ENCODE results near the gene ADGRB3.
"Not testable (repeated sequence)": the region's sequence is repeated elsewhere in the genome, so short reads cannot be mapped to it uniquely, and the experiment has no call there.

Gene ADGRB3

DNA sequence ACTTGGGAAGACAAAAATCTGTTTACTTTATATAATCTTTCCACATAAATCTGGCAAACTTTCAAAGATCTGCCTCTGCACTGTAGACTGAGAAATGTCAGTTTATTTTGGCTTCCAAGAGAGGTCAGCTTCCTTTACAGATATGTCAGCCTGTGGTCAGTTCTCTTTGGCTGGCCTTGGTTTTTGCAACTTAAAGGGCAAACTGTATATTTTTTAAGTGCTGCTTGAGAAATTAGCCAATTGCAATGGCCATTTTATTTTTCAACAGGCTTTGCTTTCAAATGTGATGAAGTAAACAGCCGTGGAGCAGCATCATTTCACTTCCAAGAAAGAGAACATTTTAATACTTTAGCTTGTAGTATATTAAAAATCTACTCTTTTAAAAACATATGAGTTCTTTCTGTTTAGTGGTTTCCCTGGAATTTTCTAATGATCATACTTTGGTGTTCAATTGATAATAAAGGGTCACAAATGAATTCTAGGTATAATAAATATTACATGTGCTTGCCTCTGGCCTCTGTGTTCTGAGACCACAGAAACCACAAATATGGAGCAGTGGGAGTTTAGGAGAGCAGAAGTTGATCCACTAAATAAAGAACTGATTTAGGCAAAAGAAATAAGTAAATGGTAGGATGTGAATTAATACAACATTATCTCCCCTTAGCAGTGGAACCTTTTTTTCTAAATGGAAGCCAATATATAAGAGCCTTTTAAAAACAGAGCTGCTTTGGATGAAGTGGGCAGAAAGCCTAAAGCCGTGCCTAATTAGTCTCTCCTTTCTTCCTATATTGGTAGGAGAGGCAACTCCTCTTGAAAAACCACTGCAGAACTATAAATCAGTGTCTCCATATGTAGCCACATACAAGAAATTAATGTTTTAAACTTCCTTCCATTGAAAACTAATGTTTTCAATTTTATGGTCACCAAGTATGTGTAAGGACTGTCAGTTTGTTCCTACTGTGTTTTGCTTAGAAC lies 16.2 kb downstream of the ADGRB3 start:
- no peak for FAIRE-seq

DNA sequence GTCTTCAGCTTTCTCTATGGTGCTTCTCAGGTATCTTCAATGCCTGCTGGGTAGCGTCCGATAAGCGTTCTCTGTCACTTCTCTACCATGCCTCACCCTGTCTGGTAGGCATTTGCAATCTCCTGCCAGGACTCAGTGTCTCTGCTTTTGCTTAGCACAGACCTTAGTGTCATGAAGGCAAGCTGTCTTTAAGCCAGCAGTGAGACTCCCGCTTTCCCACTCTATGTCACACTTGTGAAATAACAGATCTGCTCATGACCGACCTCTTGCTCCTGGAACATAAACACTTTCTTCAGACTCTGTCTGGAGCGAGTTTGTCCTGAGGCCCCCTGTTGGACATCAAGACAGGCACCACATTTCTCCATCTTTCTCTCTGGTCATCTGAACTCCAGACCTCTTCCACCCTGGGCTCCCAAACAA lies 17.0 kb downstream of the ADGRB3 start:
- no peak for FAIRE-seq

DNA sequence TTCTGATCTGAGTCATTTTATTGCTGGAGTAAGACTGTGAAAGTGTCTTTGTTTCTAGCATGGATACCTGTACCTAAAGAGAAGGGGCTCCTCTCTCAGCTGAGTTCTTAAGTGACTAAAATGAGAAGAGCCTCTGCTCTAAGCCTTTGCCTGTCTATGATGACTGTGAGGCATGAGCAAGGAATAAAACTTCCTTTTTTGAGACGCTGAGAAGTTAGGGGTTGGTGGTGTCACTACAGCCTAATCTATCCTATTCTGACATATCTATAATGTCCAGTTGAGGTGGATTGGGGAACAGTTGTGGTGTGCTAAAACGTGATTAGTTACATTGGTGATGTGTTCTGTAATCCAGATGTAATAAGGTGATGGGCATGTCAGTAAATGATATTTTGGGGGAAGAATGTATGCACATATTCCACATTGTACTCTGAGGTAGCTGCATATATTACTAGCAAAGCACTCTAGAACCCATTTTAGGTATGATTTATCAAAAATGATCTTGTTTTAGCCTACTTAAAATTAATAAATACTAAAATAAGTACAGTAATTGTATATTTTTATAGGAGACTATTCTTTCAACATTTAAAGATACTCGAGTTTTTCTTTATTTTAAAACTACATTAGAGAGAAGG lies 18.1 kb downstream of the ADGRB3 start:
- FAIRE-seq = no peak

DNA sequence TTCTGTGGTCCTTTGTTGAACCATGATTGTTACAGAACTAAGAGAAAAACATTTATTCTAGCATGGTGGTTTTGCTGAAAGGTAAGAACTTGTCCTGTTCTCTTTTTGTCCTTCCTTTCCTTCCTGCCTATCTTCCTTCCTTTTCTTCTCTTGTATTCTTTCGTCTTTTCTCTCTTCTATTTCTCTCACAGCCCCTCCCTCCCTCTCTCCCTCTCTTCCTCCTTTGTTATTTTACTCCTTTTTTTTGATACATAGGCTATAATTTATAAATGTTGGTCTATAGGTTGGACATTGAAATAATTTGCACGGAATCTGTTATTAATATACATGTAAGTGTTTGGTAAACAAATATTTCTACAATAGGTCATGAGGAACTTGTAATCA lies 18.6 kb downstream of the ADGRB3 start:
- no peak for FAIRE-seq

DNA sequence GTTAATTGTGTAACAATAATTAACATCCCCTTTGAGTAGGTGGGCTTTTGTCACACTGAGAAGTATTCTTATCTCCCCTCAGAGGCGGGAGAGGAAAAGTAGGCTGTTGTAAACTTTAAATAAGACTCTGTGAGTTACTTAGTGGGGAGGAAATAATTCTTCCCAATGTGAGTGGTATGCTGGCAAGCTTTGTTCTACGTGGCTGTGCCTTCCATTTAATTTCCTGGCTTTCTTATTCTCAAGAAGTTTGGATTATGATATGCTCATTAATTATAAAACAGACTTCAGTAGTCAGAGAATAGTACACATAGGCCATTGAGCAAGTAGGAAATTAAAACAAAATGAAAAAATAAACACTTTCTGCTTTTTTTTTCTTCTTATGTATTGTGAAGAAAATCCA lies 19.1 kb downstream of the ADGRB3 start:
- FAIRE-seq = no peak

DNA sequence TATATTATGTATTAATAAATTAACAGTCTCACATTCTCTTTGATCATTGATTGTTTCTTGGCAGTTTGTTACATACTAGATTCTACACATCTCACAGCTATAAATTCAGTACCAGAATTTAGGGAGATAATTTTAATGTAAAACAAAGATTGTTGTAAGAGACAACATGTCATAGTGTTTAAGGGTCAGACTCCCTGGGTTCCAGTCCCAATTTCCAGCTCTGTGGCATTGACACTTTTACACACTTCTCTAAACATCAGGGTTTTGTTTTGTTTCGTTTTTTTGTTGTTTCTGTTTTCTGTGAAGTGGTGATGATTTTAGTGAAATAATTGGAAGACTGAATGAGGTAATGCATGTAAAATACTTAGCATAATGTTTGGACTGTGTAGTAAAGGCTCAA lies 19.9 kb downstream of the ADGRB3 start:
- no peak for FAIRE-seq

DNA sequence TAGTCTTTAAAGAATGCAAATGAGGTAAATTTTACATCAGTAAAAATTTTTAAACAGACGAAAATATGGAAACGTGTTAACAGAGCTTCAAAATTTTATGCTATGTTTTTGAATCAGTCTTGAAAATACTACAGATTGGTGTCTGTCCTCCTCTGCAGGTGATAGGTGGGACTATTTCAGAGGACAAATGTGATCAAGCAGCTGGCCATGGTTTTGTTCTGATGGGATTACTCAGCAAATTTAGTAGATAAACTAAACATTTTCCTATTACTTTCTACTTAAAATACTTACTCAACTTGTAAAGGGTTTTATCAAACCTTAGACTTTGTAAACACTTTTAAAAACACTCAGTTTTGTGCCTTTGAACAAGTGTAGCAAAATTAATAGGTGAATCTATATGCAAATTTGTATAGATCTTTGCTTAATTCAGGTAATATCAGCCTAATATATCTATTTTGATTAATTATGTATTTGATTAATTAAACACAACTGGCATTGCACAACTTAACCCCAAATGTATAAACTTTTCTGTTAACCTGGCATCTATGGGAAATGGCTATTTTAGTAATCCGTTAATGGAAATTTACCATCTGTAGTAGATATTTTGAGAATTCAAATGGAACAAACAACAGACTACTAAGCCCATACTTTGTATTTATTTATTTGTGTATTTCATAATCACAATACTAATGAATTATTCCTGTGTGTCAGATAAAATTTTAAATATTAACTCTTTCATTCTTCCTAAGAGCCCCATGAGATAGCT lies 22.5 kb downstream of the ADGRB3 start:
- FAIRE-seq = no peak

DNA sequence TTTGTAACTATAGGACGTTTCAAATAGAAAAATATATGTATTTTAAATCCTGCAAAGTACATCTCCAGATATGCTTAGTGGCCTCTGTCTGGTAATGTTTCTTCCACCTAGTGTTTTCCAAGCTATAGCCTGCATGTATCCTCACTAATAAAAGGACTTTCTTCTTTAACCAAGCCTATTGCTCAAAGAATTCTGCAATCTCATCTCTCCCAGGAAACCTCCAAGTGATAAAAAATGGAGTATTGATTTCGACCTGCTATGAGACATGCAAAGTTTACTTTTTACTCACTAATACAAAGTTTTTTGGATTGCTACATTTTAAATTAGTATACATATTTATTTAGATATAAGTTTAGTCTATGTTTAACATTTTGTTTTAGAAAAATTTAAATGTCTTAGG lies 23.3 kb downstream of the ADGRB3 start:
- FAIRE-seq = no peak

DNA sequence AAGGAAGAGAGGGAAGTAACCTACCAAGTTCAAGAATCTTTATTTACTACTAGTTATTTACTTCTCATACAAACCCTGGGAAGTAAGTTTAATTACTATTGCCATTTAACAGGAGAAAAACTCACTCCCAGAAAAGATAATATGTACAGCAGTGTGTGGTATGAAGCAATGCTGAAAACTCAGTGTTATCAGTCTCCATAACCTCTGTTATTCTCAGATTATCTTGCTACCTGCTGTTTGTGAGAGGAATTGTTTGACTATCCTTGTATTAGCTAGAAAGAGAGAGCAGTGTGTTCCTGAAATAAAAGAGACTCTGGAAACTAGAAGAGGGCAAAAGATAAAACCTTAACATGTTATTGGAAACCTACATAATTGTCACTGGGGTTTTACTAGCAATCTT lies 38.2 kb downstream of the ADGRB3 start:
- no peak for FAIRE-seq

DNA sequence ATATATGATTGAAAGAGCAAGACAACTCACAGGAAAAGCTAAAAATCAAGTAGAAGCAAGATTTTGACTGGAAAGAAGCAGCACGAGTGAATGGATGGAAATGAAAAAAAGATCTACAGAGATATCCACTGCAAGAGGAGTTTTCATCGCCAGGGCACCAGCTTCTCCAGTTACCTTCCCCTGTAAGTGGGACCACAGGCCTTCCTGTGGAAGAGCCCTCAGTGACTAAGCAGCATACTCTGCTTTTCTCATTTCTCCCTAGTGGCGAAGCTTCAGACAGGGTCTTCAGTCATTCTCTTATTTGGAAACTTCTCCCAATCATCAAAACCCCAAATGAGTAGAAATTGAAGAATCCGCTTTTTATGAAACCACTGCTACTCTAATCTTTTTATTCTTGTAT lies 40.5 kb downstream of the ADGRB3 start:
- no peak for FAIRE-seq

DNA sequence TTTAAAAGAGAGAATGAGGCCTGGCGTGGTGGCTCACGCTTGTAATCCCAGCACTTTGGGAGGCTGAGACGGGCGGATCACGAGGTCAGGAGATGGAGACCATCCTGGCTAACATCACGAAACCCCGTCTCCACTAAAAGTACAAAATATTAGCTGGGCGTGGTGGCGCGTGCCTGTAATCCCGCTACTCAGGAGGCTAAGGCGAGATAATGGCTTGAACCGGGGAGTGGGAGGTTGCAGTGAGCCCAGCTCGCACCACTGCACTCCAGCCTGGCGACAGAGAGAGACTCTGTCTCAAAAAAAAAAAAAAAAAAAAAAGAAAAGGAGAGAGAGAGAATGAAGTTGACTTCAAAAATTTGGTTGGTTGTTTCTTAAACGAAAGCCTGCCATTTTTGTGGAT lies 41.0 kb downstream of the ADGRB3 start:
- FAIRE-seq = not testable (repeated sequence)

DNA sequence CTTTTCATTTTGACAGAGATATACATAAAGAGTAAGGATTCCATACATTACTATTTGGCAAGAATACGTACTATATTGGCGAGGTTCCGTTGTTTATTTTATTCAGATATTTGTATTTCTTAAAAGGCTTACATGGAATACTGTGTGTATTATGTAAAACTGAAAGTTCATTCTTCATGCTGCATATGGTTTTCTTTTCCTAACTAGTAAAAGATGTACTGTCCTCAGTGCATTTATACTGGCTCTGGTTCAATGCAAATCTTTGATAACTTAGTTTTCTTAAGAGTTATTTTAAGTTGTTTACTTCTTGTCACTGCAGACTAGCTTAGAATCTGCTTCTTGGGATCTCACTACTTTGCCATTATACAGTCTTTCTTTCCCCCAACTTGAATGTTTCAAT lies 42.0 kb downstream of the ADGRB3 start:
- no peak for FAIRE-seq

DNA sequence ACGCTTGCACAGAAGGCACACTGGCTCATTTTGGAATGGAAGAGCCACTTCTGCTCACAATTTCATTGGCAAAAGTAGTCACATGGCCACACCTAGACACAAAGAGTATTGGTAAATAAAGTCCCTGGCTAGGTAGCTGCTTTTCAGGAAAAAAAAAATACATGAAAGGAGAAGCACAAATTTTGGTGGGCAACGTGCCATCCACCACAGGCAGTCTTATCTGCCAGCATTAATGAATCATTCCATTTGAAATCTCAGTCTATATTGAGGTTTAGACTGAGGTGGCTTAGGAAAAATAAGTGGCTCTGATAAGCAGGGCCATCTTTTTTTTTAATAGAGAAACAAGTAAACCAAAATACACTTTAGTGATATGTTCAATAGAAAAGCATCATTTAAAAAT lies 44.3 kb downstream of the ADGRB3 start:
- no peak for FAIRE-seq

DNA sequence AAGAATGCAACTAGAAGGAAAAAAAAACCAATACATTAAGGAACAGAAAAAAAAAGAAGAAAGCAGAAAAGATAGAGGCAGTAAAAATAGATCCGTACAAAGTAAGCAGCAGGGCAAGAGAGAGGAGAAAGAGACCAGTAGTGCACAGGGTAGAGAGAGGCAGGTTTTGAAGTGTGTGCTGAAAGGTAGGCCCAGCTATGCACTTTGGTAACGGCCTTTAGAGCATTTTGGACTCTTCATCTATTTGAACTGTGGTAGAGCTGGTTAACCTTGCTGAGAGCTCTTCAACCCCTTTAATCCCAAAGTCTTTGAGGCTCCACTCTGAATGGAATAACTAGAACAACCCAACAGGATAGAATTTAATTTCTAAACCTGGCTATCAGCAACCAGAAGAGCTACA lies 45.2 kb downstream of the ADGRB3 start:
- FAIRE-seq = no peak

DNA sequence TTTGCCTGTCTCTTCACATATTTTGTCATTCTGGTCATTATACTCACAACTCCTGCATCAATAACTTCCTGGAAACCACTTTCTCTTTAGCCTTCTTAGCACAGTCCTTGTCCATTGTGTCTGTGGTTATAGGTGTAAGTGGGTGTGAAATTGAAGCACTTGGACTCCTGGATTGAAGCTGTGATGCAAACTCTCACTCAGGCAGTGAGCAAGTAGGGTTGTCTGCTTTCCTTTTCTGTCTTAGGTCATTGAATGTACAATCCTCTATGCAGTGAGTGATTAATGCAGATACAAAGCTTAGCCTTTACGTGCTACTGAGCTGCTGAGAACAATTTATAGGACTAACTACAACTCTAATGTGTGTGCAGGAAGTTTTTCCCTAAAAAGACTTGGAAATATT lies 54.8 kb downstream of the ADGRB3 start:
- FAIRE-seq = no peak

DNA sequence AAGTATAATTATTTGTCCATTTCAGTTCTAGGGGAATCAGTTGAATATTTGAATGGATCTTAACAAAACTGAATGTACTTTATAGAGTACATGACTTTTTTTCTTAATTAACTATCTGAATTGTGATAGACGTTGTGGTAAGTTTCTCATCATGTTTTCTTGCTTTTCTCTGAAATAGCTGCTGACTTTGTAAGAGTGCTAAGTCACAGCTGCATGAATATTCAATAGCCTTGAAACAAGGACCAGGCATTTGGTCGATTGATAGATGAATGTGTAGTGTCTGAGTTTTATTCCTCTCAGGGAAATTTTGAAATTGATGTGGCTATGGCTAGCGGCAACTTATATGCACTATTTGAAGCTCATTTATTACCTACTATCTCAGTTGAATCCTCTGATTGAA lies 56.0 kb downstream of the ADGRB3 start:
- no peak for FAIRE-seq

DNA sequence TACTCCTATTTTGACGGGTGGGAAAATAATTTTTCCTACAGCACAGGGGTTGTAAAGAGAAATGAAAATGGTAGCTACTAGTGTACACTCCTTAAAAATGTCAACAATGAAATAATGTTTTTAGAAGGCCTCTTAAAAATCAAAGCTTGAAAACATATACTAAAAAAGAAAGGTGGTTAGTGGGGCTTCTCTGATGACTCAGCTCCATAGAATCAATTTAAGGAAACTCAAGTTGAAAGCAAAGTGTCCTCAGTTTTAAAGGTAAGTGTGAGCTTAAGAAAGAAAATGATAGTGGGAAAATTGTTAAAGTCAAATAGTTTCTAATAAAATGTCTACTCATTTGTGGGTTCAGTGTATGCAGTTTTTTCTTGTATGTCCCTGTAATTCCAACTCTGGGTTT lies 58.2 kb downstream of the ADGRB3 start:
- FAIRE-seq = no peak

DNA sequence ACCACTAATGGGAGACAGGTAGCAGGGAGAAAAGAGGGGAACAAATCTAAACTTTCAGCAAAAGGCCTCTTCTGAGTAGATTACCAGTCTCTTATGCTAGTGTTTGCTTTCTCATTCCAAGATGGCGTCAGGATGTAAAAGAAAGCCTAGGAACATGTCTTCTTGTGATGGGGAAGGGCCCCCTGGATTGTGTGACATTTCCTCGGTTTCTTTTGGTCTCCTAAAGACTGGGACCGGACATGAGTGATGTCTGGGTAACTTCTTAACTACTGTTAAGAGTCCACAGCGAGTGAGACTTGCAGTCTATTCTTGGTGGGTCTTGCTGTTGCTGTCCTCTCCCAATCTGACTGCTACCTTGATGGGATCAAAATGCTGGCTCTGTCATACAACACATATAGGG lies 60.3 kb downstream of the ADGRB3 start:
- FAIRE-seq = no peak

DNA sequence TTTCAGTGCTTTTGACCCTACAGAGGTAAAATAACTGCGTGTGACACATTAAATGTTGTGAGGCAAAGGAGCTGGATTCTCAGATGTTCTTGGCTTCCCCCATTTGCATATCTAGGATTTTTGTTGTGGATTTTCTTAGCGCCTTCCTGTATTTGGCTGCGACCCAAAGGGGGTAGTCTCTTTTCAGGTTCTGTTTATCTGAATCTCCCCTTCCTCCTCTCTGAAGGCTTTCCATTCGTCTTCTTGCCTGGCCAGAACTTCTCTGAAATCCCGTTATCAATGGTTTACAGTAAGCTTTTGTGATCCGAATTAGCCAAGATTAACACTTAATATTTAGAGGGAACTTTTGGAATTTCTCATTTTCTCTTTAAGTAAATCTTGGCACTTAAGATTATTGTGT lies 60.8 kb downstream of the ADGRB3 start:
- no peak for FAIRE-seq

DNA sequence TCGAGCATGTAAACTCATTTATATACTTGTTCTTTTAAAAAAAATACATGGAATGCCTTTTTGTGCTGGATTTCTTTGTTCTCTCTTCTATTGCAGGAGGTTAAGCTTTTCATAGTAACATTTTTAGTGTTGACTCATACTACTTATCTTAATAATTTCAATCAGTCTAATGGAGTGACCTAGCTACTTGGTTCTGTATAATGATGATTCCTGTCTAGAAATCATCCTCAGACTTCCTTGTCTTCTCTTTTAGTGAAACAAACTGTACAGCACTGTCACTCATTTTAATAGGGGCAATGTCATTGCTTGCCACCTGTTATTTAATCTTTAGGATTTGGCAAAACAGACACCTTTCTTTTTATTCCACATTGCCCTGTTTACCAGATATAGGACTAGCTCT lies 62.3 kb downstream of the ADGRB3 start:
- FAIRE-seq = no peak

DNA sequence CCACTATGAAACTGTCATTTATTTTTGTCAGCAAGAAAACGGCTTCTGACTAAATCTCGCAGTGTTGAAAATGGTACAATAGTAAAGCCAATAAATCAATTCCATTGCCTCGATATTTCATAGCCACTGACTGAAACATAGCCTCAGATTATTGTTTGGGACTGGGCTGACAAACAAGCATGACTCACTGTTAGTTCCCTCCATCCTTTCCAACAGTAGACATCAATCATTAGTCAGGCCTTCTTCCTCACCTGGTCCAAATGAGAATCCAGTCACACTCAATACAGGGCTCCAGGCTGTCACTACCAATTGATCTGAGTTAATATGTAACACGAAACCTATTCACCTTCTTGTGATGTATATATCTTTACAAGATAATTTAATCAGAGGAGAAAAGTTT lies 66.1 kb downstream of the ADGRB3 start:
- FAIRE-seq = no peak

DNA sequence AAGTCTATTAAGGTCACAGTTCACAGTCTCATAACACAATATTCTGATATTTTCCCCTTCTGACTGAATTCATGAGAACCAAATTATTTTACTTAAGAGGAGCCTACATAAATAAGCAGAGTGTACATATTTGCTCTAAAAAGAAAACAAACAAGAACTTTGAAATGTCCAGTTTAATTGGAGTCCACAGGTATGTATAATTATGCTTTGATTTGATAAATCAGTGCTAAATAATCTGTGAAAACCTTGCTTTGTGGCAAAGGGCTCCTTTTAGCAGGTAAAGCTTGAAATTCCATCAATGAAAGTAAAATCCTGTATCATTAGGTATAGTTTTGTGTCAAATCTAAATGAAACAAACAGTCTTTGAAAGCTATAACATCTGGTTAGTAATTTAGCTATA lies 69.4 kb downstream of the ADGRB3 start:
- FAIRE-seq = no peak

DNA sequence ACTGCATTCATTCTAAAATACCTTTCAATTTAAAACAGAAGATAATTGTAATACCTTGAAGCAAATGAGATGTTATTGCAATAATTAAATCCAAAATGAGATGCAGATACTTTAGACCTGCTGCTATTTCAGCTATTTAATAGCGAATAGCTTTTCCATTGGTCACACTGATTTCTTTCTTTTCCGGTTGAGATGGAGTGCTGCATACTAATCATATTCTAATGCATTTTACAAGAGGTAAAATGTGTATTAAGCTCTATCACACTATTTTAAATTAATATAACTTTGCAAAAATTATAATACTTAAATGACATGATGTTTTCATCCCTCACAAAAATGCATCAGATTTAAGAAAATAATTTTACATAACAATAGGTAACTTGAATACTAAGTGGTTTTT lies 74.0 kb downstream of the ADGRB3 start:
- FAIRE-seq = no peak

DNA sequence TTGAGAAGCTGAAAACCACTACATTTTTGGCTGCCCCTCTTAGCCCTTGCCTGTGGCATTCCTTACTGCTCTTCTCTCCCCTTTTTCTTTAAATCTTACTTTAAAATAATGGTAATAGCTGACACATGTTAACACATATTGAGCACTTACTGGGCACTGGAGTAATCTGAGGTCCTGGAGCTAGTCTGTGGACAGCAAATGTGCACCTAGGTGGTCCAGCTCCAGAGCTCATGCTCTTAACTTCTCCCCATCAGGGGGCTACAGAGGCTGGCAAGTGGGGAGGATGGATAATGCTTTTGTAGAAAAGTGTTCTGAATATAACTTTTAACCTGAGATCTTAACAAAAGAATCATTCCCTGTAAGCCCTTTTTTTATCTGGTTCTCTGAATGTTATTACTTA lies 74.8 kb downstream of the ADGRB3 start:
- no peak for FAIRE-seq
